ENCODE data around the gene SLC9A8. TPM values are rescaled to one million over a fixed set of nuclear protein-coding genes. Genes with fewer than 3 reads are reported as not detected.

SLC9A8 gene
- total RNA-seq, 1 experiment from 2014 or later: 6.7 TPM

DNA sequence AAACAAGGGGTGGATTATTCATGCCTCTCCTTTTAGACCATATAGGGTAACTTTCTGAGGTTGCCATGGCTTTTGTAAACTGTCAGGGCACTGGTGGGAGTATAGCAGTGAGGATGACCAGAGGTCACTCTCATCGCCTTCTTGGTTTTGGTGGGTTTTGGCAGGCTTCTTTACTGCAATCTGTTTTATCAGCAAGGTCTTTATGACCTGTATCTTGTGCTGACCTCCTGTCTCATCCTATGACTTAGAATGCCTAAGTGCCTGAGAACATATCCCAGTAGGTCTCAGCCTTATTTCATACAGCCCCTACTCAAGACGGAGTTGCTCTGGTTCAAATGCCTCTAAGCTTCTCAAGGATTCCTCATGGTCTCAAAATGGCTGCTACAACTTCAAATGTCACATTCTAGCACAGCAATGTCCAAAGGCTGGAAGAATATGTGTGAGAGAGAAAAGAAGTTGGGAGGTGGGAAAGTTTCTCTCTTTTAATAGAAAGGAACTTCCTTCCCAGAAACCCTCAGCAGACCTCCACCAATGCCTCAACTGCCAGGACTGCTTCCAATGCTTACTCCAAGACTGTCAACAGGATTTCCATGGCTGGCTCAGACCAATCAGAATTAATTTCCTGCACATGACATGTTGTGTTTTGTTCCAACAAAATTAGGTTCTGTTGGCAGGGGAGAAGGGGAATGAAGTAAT lies 46.6 kb upstream of the SLC9A8 start:
- H4K20me1 ChIP-seq (ENCODE audit: insufficient read depth): no peaks in the 10 kb centered on the region
- H3K4me1 ChIP-seq (ENCODE audit: control insufficient read depth in 1 of 2, insufficient read depth in 2 of 2, low read length in 2 of 2): 0 out of 4 replicates have a peak, but pooled peaks cover 0 to 10% of the 10 kb centered on the region in 2 experiments
- no peak for ATAC-seq
- ChIA-PET RAD21 (ENCODE audit: low non-redundant PET in 1 of 2, low total read pairs in 2 of 2, uncharacterized antibody in 2 of 2, unreplicated experiment in 2 of 2) (no interaction called here), CTCF (no interaction called here), POLR2A (no interaction called here)
- H3K9me3 ChIP-seq (ENCODE audit: control insufficient read depth in 1 of 2, insufficient read depth in 1 of 2, low read depth in 1 of 2, low read length in 2 of 2): no peaks in the 10 kb centered on the region
- BruUV-seq (replicated peaks): no TSS peak
- no peak overlapping the region for H3K27ac ChIP-seq (ENCODE audit: low read depth, low read length)
- no peaks in the 10 kb centered on the region for H3K27me3 ChIP-seq (ENCODE audit: insufficient read depth, low read length)
- TF ChIP-seq TCF7L2 (IDR thresholded peaks at IDR 0.05; ENCODE audit: borderline replicate concordance, extremely low read depth, insufficient read depth, insufficient read length) (no peak), ZNF274 (IDR thresholded peaks at IDR 0.05; ENCODE audit: low read depth, low read length) (no peak), ZFX (IDR thresholded peaks at IDR 0.05) (no peak), EZH2phosphoT487 (IDR thresholded peaks at IDR 0.05; ENCODE audit: borderline replicate concordance) (no peak), EGR1 (IDR thresholded peaks at IDR 0.05; ENCODE audit: low read depth) (no peak), SP1 (IDR thresholded peaks at IDR 0.05; ENCODE audit: low read depth) (no peak), SRF (IDR thresholded peaks at IDR 0.05; ENCODE audit: low read depth) (no peak), EZH2 (IDR thresholded peaks at IDR 0.05) (no peak), YY1 (IDR thresholded peaks at IDR 0.05; ENCODE audit: extremely low read depth, insufficient replicate concordance, low read depth, low read length) (no peak), FOSL1 (IDR thresholded peaks at IDR 0.05; ENCODE audit: low read depth) (no peak), CEBPB (IDR thresholded peaks at IDR 0.05; ENCODE audit: low read depth) (no peak), RAD21 (IDR thresholded peaks at IDR 0.05; ENCODE audit: low read depth) (no peak), ELF1 (IDR thresholded peaks at IDR 0.05; ENCODE audit: borderline replicate concordance, low read depth) (no peak), POLR2A (IDR thresholded peaks at IDR 0.05; ENCODE audit: borderline replicate concordance, extremely low read depth, insufficient read depth, insufficient read length) (no peak)
- TF ChIP-seq, protein P1, sequence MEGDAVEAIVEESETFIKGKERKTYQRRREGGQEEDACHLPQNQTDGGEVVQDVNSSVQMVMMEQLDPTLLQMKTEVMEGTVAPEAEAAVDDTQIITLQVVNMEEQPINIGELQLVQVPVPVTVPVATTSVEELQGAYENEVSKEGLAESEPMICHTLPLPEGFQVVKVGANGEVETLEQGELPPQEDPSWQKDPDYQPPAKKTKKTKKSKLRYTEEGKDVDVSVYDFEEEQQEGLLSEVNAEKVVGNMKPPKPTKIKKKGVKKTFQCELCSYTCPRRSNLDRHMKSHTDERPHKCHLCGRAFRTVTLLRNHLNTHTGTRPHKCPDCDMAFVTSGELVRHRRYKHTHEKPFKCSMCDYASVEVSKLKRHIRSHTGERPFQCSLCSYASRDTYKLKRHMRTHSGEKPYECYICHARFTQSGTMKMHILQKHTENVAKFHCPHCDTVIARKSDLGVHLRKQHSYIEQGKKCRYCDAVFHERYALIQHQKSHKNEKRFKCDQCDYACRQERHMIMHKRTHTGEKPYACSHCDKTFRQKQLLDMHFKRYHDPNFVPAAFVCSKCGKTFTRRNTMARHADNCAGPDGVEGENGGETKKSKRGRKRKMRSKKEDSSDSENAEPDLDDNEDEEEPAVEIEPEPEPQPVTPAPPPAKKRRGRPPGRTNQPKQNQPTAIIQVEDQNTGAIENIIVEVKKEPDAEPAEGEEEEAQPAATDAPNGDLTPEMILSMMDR (IDR thresholded peaks at IDR 0.05 in 2 of 3, conservative IDR thresholded peaks at IDR 0.05 in 1 of 3; ENCODE audit: borderline replicate concordance in 1 of 3, insufficient read depth in 1 of 3, low read depth in 2 of 3, low read length in 2 of 3): no peak
- TF ChIP-seq, protein P2, sequence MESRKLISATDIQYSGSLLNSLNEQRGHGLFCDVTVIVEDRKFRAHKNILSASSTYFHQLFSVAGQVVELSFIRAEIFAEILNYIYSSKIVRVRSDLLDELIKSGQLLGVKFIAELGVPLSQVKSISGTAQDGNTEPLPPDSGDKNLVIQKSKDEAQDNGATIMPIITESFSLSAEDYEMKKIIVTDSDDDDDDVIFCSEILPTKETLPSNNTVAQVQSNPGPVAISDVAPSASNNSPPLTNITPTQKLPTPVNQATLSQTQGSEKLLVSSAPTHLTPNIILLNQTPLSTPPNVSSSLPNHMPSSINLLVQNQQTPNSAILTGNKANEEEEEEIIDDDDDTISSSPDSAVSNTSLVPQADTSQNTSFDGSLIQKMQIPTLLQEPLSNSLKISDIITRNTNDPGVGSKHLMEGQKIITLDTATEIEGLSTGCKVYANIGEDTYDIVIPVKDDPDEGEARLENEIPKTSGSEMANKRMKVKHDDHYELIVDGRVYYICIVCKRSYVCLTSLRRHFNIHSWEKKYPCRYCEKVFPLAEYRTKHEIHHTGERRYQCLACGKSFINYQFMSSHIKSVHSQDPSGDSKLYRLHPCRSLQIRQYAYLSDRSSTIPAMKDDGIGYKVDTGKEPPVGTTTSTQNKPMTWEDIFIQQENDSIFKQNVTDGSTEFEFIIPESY (IDR thresholded peaks at IDR 0.05; ENCODE audit: extremely low read depth, insufficient replicate concordance, low read length): no peak
- TF ChIP-seq, protein P3, sequence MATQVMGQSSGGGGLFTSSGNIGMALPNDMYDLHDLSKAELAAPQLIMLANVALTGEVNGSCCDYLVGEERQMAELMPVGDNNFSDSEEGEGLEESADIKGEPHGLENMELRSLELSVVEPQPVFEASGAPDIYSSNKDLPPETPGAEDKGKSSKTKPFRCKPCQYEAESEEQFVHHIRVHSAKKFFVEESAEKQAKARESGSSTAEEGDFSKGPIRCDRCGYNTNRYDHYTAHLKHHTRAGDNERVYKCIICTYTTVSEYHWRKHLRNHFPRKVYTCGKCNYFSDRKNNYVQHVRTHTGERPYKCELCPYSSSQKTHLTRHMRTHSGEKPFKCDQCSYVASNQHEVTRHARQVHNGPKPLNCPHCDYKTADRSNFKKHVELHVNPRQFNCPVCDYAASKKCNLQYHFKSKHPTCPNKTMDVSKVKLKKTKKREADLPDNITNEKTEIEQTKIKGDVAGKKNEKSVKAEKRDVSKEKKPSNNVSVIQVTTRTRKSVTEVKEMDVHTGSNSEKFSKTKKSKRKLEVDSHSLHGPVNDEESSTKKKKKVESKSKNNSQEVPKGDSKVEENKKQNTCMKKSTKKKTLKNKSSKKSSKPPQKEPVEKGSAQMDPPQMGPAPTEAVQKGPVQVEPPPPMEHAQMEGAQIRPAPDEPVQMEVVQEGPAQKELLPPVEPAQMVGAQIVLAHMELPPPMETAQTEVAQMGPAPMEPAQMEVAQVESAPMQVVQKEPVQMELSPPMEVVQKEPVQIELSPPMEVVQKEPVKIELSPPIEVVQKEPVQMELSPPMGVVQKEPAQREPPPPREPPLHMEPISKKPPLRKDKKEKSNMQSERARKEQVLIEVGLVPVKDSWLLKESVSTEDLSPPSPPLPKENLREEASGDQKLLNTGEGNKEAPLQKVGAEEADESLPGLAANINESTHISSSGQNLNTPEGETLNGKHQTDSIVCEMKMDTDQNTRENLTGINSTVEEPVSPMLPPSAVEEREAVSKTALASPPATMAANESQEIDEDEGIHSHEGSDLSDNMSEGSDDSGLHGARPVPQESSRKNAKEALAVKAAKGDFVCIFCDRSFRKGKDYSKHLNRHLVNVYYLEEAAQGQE (IDR thresholded peaks at IDR 0.05; ENCODE audit: low read depth): no peak
- TF ChIP-seq, protein P4, sequence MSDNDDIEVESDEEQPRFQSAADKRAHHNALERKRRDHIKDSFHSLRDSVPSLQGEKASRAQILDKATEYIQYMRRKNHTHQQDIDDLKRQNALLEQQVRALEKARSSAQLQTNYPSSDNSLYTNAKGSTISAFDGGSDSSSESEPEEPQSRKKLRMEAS (IDR thresholded peaks at IDR 0.05): no peak
- H3K79me2 ChIP-seq (ENCODE audit: insufficient read depth, low read length): no peaks in the 10 kb centered on the region
- no peak for DNase-seq (ENCODE audit: low read depth, low spot score)
- H2AFZ ChIP-seq (ENCODE audit: low read depth, low read length, poor library complexity, severe bottlenecking): no peak overlapping the region
- intact Hi-C loops (cut with micrococcal nuclease): no loop called here
- no peak overlapping the region for H3K4me3 ChIP-seq (replicated peaks in 1 of 2; ENCODE audit: low read depth in 1 of 2, low read length in 2 of 2)
- H3K36me3 ChIP-seq (ENCODE audit: control insufficient read depth in 1 of 2, insufficient read depth in 2 of 2, low read length in 2 of 2): no peaks in the 10 kb centered on the region
- no peaks in the 10 kb centered on the region for H3K9me2 ChIP-seq (ENCODE audit: insufficient read depth)
- no peak overlapping the region for H3K4me2 ChIP-seq (ENCODE audit: low read length)
- H3K9ac ChIP-seq (ENCODE audit: low read length): no peak overlapping the region
